HCT116 (cell line): ENCODE measurements around the gene ZNF284. TPM values are rescaled to one million over a fixed set of nuclear protein-coding genes. Genes with fewer than 3 reads are reported as not detected.

Source experiments
- ATAC-seq: fragments of 200-7000 bp; cut with Tn5 transposase; 2 replicates; pipeline ENCODE4 v1.9.1; 2020; ENCODE audit warnings: mild to moderate bottlenecking, moderate library complexity
- BruUV-seq: library from RNA; stranded (reverse); fragments of 400-500 nt; replicated peaks from 2 replicates; lab custom pipeline; 2021; lab: Mats Ljungman, UMichigan
- CTCF ChIA-PET: fragments of 300-600 bp; sonication (Branson Sonifier 250); formaldehyde crosslinking; loops from one replicate; lab custom pipeline; 2021; ENCODE audit warnings: antibody characterized with exemption; lab: Charles Lee
- POLR2A ChIA-PET: fragments of 300-600, 350-600 bp; sonication (Branson Sonifier 250); formaldehyde crosslinking; loops from one replicate; lab custom pipeline; 2021; ENCODE audit warnings: antibody characterized with exemption; lab: Charles Lee
- RAD21 ChIA-PET, 2 experiments: fragments of 300-600 bp; sonication (Branson Sonifier 250); formaldehyde crosslinking; loops; one replicate each; lab custom pipeline; 2023; ENCODE audit warnings: low total read pairs in 2 of 2; ENCODE audit not compliant: uncharacterized antibody in 2 of 2, unreplicated experiment in 2 of 2, low non-redundant PET in 1 of 2; lab: Charles Lee
- DNase-seq: peaks from one replicate; pipeline ENCODE4 v3.0.0-alpha.2; 2010; ENCODE audit warnings: low read depth, low spot score
- H2AFZ ChIP-seq: fragments of 200-600 bp; shearing (Covaris generic), sonication (generic); 2 replicates; pipeline ENCODE4 v1.6.1; 2017; ENCODE audit warnings: low read depth, mixed run types, mixed read lengths, antibody characterized with exemption, low read length; ENCODE audit not compliant: poor library complexity, severe bottlenecking
- H3K27ac ChIP-seq: 2 replicates; pipeline ENCODE4 v1.5.1; 2012; ENCODE audit warnings: low read depth, low read length
- H3K27me3 ChIP-seq: fragments of 200-600 bp; sonication (generic); 2 replicates; pipeline ENCODE4 v1.6.1; 2016; ENCODE audit warnings: mixed run types, low read length, mixed read lengths; ENCODE audit not compliant: insufficient read depth
- H3K36me3 ChIP-seq, 2 experiments: fragments of 200-500 bp in 1 of 2; fragments of 200-600 bp in 1 of 2; sonication (Bioruptor generic) in 1 of 2; sonication (generic) in 1 of 2; 2 replicates each; pipeline versions ENCODE4 v1.5.1 to v1.6.1; 2014 to 2016; ENCODE audit warnings: low read length in 2 of 2, inconsistent platforms in 1 of 2, mixed read lengths in 1 of 2, mixed run types in 1 of 2; ENCODE audit not compliant: insufficient read depth in 2 of 2, control insufficient read depth in 1 of 2
- H3K4me1 ChIP-seq, 2 experiments: fragments of 200-600 bp in 1 of 2; sonication (generic) in 1 of 2; 2 replicates each; pipeline versions ENCODE4 v1.5.1 to v1.6.1; 2012 to 2017; ENCODE audit warnings: low read length in 2 of 2, inconsistent platforms in 1 of 2, mild to moderate bottlenecking in 1 of 2, mixed read lengths in 1 of 2, mixed run types in 1 of 2, moderate library complexity in 1 of 2; ENCODE audit not compliant: insufficient read depth in 2 of 2, control insufficient read depth in 1 of 2
- H3K4me2 ChIP-seq: fragments of 200-600 bp; sonication (generic); 2 replicates; pipeline ENCODE4 v1.6.1; 2017; ENCODE audit warnings: mixed run types, low read length, mixed read lengths
- H3K4me3 ChIP-seq, 2 experiments: fragments of 200-600 bp in 1 of 2; sonication (generic) in 1 of 2; replicated peaks in 1 of 2; 2 replicates each; pipeline ENCODE4 v1.5.1; 2011 to 2016; ENCODE audit warnings: low read length in 2 of 2, control low read depth in 1 of 2, low read depth in 1 of 2, mild to moderate bottlenecking in 1 of 2, mixed read lengths in 1 of 2, mixed run types in 1 of 2
- H3K79me2 ChIP-seq: fragments of 200-600 bp; sonication (generic); 2 replicates; pipeline ENCODE4 v1.6.1; 2017; ENCODE audit warnings: mild to moderate bottlenecking, mixed run types, low read length, moderate library complexity, mixed read lengths; ENCODE audit not compliant: insufficient read depth
- H3K9ac ChIP-seq: fragments of 200-600 bp; sonication (generic); 2 replicates; pipeline ENCODE4 v1.6.1; 2016; ENCODE audit warnings: low read length, mixed read lengths
- H3K9me2 ChIP-seq: fragments of 200-600 bp; sonication (generic), shearing (Covaris generic); 2 replicates; pipeline ENCODE4 v1.6.1; 2017; ENCODE audit warnings: mixed run types, mild to moderate bottlenecking, moderate library complexity; ENCODE audit not compliant: insufficient read depth
- H3K9me3 ChIP-seq, 2 experiments: fragments of 200-500 bp in 1 of 2; fragments of 200-600 bp in 1 of 2; sonication (Bioruptor generic) in 1 of 2; sonication (generic) in 1 of 2; 2 replicates each; pipeline ENCODE4 v1.6.1; 2014 to 2017; ENCODE audit warnings: low read length in 2 of 2, mixed read lengths in 2 of 2, inconsistent platforms in 1 of 2, low read depth in 1 of 2, mild to moderate bottlenecking in 1 of 2, mixed run types in 1 of 2, moderate library complexity in 1 of 2; ENCODE audit not compliant: control insufficient read depth in 1 of 2, insufficient read depth in 1 of 2
- H4K20me1 ChIP-seq: fragments of 200-600 bp; sonication (generic), shearing (Covaris generic); 2 replicates; pipeline ENCODE4 v1.6.1; 2017; ENCODE audit warnings: mixed run types, mild to moderate bottlenecking, moderate library complexity; ENCODE audit not compliant: insufficient read depth
- ATF3 ChIP-seq: IDR thresholded peaks from 2 replicates; pipeline ENCODE4 v1.6.1; 2012
- CBX3 ChIP-seq: IDR thresholded peaks from 2 replicates; pipeline ENCODE4 v1.6.1; 2012; ENCODE audit warnings: low read depth
- ELF1 ChIP-seq: IDR thresholded peaks from 2 replicates; pipeline ENCODE4 v1.6.1; 2012; ENCODE audit warnings: low read depth, borderline replicate concordance
- EZH2phosphoT487 ChIP-seq: fragments of 200-600 bp; IDR thresholded peaks from 2 replicates; pipeline ENCODE4 v1.6.1; 2018; ENCODE audit warnings: antibody characterized with exemption, borderline replicate concordance
- MAX ChIP-seq: IDR thresholded peaks from 2 replicates; pipeline ENCODE4 v1.6.1; 2012
- POLR2AphosphoS5 ChIP-seq: IDR thresholded peaks from 2 replicates; pipeline ENCODE4 v1.6.1; 2011; ENCODE audit warnings: mild to moderate bottlenecking, low read depth, low read length, moderate library complexity
- RAD21 ChIP-seq: IDR thresholded peaks from 2 replicates; pipeline ENCODE4 v1.6.1; 2012; ENCODE audit warnings: low read depth, mild to moderate bottlenecking
- SP1 ChIP-seq: IDR thresholded peaks from 2 replicates; pipeline ENCODE4 v1.6.1; 2012; ENCODE audit warnings: low read depth
- SRF ChIP-seq: IDR thresholded peaks from 2 replicates; pipeline ENCODE4 v1.6.1; 2012; ENCODE audit warnings: low read depth
- TCF7L2 ChIP-seq: IDR thresholded peaks from 2 replicates; pipeline ENCODE4 v1.7.0; 2011; ENCODE audit warnings: borderline replicate concordance, inconsistent platforms; ENCODE audit not compliant: insufficient read depth, insufficient read length; ENCODE audit errors: extremely low read depth
- YY1 ChIP-seq: IDR thresholded peaks from 2 replicates; pipeline ENCODE4 v1.6.1; 2011; ENCODE audit warnings: low read length, low read depth, moderate library complexity, mild to moderate bottlenecking; ENCODE audit not compliant: insufficient replicate concordance; ENCODE audit errors: extremely low read depth
- ZFX ChIP-seq: fragments of 450-650 bp; IDR thresholded peaks from 2 replicates; pipeline ENCODE4 v1.6.1; 2017
- intact Hi-C: fragments of 100-400 bp; cut with micrococcal nuclease; formaldehyde crosslinking; loops from 2 replicates; pipeline ENCODE4 v1.10.0; 2022
- total RNA-seq: library from RNA; stranded (reverse); gene quantifications from one replicate; pipeline ENCODE4 v1.2.1, GENCODE V29; 2021; ENCODE audit not compliant: unreplicated experiment
- TF ChIP-seq, protein P1 (sequence below): IDR thresholded peaks from 2 replicates; pipeline ENCODE4 v1.6.1; 2011; ENCODE audit warnings: mild to moderate bottlenecking, low read length, moderate library complexity; ENCODE audit not compliant: insufficient replicate concordance; ENCODE audit errors: extremely low read depth
- TF ChIP-seq, protein P2 (sequence below): IDR thresholded peaks from 2 replicates; pipeline ENCODE4 v1.6.1; 2012; ENCODE audit warnings: low read depth

Gene ZNF284
- total RNA-seq, 1 experiment from 2014 or later, result not detected

DNA sequence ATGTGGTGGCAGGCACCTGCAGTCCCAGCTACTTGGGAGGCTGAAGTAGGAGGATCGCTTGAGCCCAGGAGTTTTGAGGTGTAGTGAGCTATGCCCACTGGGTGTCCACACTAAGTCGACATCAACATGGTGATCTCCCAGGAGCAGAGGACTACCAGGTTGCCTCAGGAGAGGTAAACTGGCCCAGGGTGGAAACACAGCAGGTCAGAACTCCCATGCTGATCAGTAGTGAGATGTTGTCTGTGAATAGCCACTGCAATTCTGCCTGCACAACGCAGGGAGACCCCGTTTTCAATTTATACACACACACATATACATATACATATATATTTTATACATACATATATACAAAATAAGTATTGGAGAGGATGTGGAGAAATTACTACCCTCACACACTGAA, 20.1 kb downstream of the ZNF284 start (continued):
- TF ChIP-seq CBX3 (no peak), EZH2phosphoT487 (no peak), SP1 (no peak)

- peak within 1 kb of the TSS; percentile 91 for H2AFZ ChIP-seq
- peak within 1 kb of the TSS; percentile 79 for H3K9ac ChIP-seq
- CTCF ChIA-PET, result no interaction called here
- peak within 1 kb of the TSS; percentile 45; the same call in 1 of the 2 replicates for H3K27ac ChIP-seq
- no TSS peak for BruUV-seq
- intact Hi-C loops, result loop anchor here (1.0 to 10.0 kb wide), 6 partner anchors 19 to 269 kb away; partner anchors contain the start of genes ZNF112, ZNF221, ZNF225 and ZNF230
- no peaks in the 10 kb centered on the region for H4K20me1 ChIP-seq
- no peaks in the 10 kb centered on the region for H3K9me2 ChIP-seq
- peaks cover 4 to 9% of the 10 kb centered on the region in 2 experiments; a peak in 2 of 4 replicates for H3K4me1 ChIP-seq
- H3K9me3 ChIP-seq, result no peaks in the 10 kb centered on the region
- peak within 1 kb of the TSS; percentile 77 to 96 for H3K4me3 ChIP-seq
- RAD21 ChIA-PET, result interaction anchor here in 1 of 2 experiments (0.6 kb wide), 1 partner anchor 267 kb away, joined by 3 read pairs; the partner anchor contains the start of gene ZNF283
- peak within 1 kb of the TSS; percentile 95 for H3K4me2 ChIP-seq
- H3K79me2 ChIP-seq, result peaks cover 13% of the 10 kb centered on the region; the same call in 1 of the 2 replicates
- POLR2A ChIA-PET, result no interaction called here
- peaks cover 6 to 18% of the 10 kb centered on the region in 2 experiments; a peak in 2 of 4 replicates for H3K36me3 ChIP-seq
- DNase-seq, result peak; percentile 82
- peak; percentile 97 for ATAC-seq
- no peaks in the 10 kb centered on the region for H3K27me3 ChIP-seq
- no peak for TF ChIP-seq RAD21
- TF ChIP-seq, protein P1, sequence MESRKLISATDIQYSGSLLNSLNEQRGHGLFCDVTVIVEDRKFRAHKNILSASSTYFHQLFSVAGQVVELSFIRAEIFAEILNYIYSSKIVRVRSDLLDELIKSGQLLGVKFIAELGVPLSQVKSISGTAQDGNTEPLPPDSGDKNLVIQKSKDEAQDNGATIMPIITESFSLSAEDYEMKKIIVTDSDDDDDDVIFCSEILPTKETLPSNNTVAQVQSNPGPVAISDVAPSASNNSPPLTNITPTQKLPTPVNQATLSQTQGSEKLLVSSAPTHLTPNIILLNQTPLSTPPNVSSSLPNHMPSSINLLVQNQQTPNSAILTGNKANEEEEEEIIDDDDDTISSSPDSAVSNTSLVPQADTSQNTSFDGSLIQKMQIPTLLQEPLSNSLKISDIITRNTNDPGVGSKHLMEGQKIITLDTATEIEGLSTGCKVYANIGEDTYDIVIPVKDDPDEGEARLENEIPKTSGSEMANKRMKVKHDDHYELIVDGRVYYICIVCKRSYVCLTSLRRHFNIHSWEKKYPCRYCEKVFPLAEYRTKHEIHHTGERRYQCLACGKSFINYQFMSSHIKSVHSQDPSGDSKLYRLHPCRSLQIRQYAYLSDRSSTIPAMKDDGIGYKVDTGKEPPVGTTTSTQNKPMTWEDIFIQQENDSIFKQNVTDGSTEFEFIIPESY, result peak; percentile 67
- TF ChIP-seq ELF1, result peak; percentile 86
- TF ChIP-seq ATF3, result no peak
- TF ChIP-seq SRF, result no peak
- TF ChIP-seq TCF7L2, result no peak
- TF ChIP-seq YY1, result peak; percentile 65
- TF ChIP-seq MAX, result no peak
- peak; percentile 69 for TF ChIP-seq POLR2AphosphoS5
- TF ChIP-seq, protein P2, sequence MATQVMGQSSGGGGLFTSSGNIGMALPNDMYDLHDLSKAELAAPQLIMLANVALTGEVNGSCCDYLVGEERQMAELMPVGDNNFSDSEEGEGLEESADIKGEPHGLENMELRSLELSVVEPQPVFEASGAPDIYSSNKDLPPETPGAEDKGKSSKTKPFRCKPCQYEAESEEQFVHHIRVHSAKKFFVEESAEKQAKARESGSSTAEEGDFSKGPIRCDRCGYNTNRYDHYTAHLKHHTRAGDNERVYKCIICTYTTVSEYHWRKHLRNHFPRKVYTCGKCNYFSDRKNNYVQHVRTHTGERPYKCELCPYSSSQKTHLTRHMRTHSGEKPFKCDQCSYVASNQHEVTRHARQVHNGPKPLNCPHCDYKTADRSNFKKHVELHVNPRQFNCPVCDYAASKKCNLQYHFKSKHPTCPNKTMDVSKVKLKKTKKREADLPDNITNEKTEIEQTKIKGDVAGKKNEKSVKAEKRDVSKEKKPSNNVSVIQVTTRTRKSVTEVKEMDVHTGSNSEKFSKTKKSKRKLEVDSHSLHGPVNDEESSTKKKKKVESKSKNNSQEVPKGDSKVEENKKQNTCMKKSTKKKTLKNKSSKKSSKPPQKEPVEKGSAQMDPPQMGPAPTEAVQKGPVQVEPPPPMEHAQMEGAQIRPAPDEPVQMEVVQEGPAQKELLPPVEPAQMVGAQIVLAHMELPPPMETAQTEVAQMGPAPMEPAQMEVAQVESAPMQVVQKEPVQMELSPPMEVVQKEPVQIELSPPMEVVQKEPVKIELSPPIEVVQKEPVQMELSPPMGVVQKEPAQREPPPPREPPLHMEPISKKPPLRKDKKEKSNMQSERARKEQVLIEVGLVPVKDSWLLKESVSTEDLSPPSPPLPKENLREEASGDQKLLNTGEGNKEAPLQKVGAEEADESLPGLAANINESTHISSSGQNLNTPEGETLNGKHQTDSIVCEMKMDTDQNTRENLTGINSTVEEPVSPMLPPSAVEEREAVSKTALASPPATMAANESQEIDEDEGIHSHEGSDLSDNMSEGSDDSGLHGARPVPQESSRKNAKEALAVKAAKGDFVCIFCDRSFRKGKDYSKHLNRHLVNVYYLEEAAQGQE, result no peak
- TF ChIP-seq ZFX, result peak; percentile 53
Observed at GRCh38 chr19:44093931-44094765, 22.2 kb downstream of the ZNF284 start, which contains the start of gene ZNF224. Gene ZNF224 (plus strand): TSS chr19:44094361. CDS start chr19:44097874, 3,513 bp downstream.
